Measurements from ENCODE around the gene TAS2R40. TPM values are rescaled to one million over a fixed set of nuclear protein-coding genes. Genes with fewer than 3 reads are reported as not detected.

The TAS2R40 gene
- total RNA-seq, 1 donor from 2014 or later: not detected

- no peak for DNase-seq
- no peak for TF ChIP-seq CTCF (IDR thresholded peaks at IDR 0.05; ENCODE audit: borderline replicate concordance)
- H3K9me3 ChIP-seq (replicated peaks): peaks cover 6% of the 10 kb centered on the region
- H3K4me1 ChIP-seq: peaks cover 6% of the 10 kb centered on the region
- H3K4me3 ChIP-seq: no peak overlapping the region
- no peaks in the 10 kb centered on the region for H3K27me3 ChIP-seq (ENCODE audit: low read depth)
- H3K36me3 ChIP-seq: no peaks in the 10 kb centered on the region
- no peak overlapping the region for H3K27ac ChIP-seq (replicated peaks)
- intact Hi-C loops (cut with micrococcal nuclease): no loop called here
Observed at GRCh38 chr7:143230602-143231457, 9.0 kb downstream of the TAS2R40 start.

GRCh38 chr7:143233816-143234532 lies 12.1 kb downstream of the TAS2R40 start:
- DNase-seq: no peak
- H3K4me3 ChIP-seq: no peak overlapping the region
- intact Hi-C loops (cut with micrococcal nuclease): no loop called here
- H3K9me3 ChIP-seq (replicated peaks): peaks cover 26% of the 10 kb centered on the region
- no peak overlapping the region for H3K27ac ChIP-seq (replicated peaks)
- H3K4me1 ChIP-seq: no peaks in the 10 kb centered on the region
- H3K36me3 ChIP-seq: no peaks in the 10 kb centered on the region
- H3K27me3 ChIP-seq (ENCODE audit: low read depth): no peaks in the 10 kb centered on the region
- no peak for TF ChIP-seq CTCF (IDR thresholded peaks at IDR 0.05; ENCODE audit: borderline replicate concordance)

GRCh38 chr7:143234533-143234875 lies 12.7 kb downstream of the TAS2R40 start:
- peaks cover 26% of the 10 kb centered on the region for H3K9me3 ChIP-seq (replicated peaks)
- intact Hi-C loops (cut with micrococcal nuclease): no loop called here
- no peaks in the 10 kb centered on the region for H3K36me3 ChIP-seq
- DNase-seq: no peak
- H3K4me3 ChIP-seq: no peak overlapping the region
- H3K4me1 ChIP-seq: no peaks in the 10 kb centered on the region
- no peaks in the 10 kb centered on the region for H3K27me3 ChIP-seq (ENCODE audit: low read depth)
- TF ChIP-seq CTCF (IDR thresholded peaks at IDR 0.05; ENCODE audit: borderline replicate concordance): no peak
- no peak overlapping the region for H3K27ac ChIP-seq (replicated peaks)

DNA sequence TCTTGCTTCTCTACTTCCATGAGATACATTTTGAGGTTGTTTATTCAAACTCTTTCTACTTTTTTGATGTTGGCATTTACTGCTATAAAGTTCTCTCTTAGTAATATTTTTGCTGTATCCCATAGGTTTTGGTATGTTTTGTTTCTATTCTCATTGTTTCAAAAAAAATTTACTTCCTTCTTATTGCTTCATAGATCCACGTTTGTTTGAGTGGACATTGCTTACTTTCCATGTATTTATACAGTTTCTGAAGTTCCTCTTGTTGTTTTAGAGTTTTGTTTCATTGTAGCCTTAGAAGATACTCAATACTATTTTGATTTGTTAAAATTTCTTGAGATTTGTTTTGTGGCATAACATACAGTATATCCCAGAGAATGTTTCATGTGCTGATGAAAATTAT lies 13.7 kb downstream of the TAS2R40 start:
- no peak overlapping the region for H3K4me3 ChIP-seq
- peaks cover 26% of the 10 kb centered on the region for H3K9me3 ChIP-seq (replicated peaks)
- intact Hi-C loops (cut with micrococcal nuclease): no loop called here
- H3K4me1 ChIP-seq: peaks cover 2% of the 10 kb centered on the region
- TF ChIP-seq CTCF (IDR thresholded peaks at IDR 0.05; ENCODE audit: borderline replicate concordance): no peak
- H3K27me3 ChIP-seq (ENCODE audit: low read depth): no peaks in the 10 kb centered on the region
- DNase-seq: no peak
- no peak overlapping the region for H3K27ac ChIP-seq (replicated peaks)
- H3K36me3 ChIP-seq: no peaks in the 10 kb centered on the region

DNA sequence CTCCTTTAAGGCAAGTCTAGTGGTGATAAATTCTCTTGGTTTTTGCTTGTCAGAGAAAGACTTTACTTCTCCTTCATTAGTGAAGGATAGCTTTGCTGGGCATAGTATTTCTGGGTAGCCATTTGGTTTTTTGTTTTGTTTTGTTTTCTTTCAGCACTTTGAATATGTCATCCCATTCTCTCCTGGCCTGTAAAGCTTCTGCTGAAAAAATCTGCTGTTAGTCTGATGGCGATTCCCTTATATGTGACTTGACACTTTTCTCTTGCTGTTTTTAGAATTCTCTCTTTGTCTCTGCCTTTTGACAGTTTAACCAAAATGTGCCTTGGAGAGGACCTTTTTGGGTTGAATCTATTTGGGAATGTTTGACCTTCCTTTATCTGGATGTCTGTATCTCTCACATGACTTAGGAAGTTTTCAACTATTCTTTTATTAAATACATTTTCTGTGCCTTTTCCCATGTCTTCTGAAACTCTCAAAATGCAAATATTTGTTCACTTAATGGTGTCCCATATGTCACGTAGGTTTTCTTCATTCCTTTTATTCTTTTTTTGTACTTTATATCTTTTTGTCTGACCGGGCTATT lies 14.7 kb downstream of the TAS2R40 start:
- no peak overlapping the region for H3K27ac ChIP-seq (replicated peaks)
- H3K4me3 ChIP-seq: no peak overlapping the region
- no peaks in the 10 kb centered on the region for H3K36me3 ChIP-seq
- peaks cover 7% of the 10 kb centered on the region for H3K4me1 ChIP-seq
- intact Hi-C loops (cut with micrococcal nuclease): no loop called here
- no peak for DNase-seq
- H3K27me3 ChIP-seq (ENCODE audit: low read depth): no peaks in the 10 kb centered on the region
- no peak for TF ChIP-seq CTCF (IDR thresholded peaks at IDR 0.05; ENCODE audit: borderline replicate concordance)
- H3K9me3 ChIP-seq (replicated peaks): peaks cover 26% of the 10 kb centered on the region

Measured in left ventricle myocardium inferior (tissue), 1 donor.